ENCODE results near the gene SMPD2.

GRCh38 chr6:109450801-109451200 is 10.3 kb downstream of the SMPD2 start:
- TF ChIP-seq CTCF (IDR thresholded peaks at IDR 0.05) (no peak), POLR2A (IDR thresholded peaks at IDR 0.05) (no peak)
